NCI-H1694 treated with DMSO at 0.1 percent for 48 hours (cell line): ENCODE results near the gene TMEM187.

Source experiments
- DNase-seq: peaks from one replicate; lab custom pipeline; 2025; lab: John Stamatoyannopoulos, UW

The TMEM187 gene

DNA sequence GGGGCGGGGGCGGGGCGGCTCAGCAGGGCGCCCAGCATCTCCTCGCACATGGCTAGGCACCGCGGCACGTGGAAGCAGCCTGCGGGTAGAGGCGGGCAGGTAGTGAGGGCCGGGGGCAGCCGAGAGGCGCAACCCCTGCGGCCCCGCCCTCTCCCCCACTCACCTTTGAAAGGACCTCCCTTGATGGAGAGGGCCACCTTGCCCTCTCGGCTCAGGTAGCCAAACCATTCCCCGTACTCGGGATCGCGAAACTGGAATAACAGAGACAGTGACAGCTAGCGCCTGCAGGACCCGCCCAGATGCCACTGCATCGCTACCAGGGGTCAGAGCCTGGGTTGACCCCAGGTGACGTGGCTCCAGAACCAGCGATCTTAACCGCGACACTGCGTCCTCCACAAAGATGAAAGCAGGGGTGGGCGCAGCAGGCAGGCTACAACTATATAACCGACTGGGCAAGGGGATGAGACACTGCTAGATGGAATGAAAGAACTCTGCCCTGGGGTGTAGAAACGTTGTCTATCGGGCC lies 37.2 kb upstream of the TMEM187 start:
- DNase-seq = no peak

DNA sequence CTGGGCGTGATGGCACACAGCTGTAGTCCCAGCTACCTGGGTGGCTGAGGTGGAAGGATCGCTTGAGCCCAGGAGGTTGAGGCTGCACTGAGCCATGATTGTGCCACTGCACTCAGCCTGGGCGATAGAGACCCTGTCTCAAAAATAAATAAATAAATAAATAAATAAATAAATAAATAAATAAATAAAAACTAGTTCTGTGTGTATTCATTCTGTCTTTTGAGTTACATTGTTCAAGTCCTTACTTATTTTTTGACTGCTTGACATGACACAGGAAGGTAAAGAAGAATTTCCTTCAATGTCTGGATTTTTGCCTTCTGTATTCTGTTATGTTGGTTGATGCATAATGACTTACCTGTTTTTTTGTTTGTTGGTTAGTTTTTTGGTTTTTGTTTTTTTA lies 35.5 kb upstream of the TMEM187 start:
- no peak for DNase-seq

DNA sequence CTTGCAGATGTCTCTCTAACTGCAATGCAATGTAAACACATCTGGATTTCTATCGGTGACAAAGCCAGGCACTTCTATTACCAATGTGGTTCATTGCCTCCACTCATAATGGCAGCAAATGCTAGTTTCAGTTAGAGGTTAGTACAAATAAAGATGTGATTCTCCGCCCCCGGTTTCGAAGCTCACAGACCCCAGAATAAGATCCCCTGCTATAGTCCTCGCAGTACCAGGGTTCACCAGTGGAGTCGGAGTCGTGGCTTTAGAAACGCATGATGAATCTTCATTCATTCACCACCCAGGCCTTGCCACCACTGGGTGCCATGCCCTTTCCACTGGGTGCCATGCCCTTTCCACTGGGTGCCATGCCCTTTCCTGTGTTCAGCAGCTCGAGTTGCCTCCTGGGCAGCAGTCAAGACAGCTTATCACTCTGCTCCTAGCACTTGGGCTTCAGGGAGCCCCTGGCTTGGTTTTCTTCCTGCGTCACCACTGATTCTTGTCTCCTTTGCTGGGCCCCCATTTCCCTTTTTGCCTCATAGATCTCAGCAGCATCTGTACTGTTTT lies 34.2 kb upstream of the TMEM187 start:
- DNase-seq = no peak

DNA sequence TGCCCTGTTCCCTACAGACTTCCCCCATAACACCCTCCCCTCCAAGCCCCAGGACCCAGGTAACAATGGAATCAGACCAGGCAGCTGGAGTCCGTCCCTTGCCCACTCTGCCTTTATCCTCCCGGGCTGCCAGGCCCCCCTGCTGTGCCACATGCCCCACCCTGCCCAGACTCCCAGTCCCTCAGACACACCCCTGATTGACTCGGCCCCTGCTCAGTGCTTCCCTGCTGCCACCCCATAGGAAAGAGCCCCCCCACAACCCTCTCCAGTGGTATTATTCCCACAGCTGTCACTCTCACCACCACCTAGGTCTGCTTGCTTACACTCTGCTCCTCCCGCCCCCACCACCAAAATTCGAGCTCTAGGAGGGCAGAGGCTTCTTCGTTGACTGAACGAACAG lies 33.0 kb upstream of the TMEM187 start:
- DNase-seq = no peak

DNA sequence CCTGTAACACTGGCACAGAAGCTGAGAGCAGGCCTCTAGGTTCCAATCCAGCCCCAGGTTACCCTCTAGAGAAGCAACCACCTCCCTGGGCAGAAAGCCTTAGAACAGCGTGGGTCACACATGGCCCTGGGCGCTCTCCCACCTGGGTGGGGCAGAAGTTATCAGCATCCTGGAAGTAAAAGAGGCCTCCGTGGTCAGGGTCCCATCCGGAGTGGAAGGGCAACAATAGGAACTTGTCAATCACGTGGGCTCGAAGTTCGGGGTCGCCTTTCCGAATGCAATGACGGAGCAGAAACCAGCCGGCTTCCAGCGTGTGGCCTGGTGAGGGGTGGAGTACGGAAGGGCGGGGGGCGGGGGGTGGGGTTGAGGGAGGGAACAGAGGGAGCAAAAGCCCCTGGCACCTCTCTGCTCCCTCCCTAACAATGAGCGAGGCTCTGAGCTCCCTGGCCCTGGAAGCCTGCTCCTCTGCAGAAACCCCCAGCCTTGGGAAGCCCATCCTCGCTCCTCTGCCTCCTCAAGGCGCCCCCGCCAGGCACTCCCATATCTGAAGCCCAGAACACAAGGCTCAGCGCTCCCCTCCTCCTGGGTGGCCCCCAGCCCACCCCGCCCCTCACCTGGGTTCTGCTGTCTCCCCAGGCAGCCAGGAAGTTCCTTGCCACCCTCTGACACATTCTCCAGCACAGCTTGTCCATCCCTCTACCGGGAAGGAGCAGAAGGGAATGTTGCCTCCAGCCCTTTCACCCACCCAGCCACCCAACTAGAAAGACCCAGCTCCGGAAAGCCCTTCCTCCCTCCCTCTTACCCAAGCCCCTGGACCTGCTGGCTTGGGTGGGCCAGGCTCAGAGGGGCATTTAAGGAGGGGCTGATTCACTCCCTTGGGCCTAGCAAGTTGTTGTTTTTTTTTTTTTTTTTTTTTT lies 31.0 kb upstream of the TMEM187 start:
- DNase-seq = no peak

DNA sequence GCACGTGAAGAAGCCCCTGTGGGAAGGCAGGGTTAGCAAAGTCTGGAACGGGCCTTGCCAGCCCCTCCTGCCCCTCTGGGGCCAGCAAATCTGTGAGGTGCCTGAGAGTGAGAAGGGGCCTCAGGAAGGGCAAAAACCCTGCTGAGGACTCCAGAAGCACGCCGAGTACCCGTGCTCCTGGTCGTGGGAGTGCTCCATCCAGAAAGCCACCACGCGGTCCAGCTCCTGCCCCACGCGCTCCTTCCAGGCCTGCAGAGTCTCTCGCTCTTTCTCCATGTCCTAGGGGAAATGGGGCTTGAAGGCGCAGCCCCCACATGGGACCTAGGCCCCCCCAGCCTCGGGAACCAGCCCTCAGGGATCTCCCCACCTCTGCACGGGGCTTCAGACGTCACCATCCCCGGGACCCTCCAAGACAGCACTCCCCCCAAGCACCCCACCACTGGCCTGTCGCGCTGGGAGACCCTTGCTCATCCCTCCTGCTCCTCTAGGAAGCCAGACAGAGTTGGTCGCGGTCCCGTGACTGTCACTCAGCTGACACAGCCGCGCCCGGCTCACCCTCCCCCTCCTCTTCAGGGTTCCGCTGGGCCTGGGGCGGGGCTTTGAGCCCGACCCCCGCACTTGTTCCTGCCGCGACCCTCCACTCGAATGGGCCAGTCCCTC lies 28.3 kb upstream of the TMEM187 start, which contains the start of gene RENBP:
Gene RENBP (minus strand): TSS at position 504 of the 660 bp plus-strand sequence. CDS start 33 bp downstream, at position 471.
- no peak for DNase-seq

DNA sequence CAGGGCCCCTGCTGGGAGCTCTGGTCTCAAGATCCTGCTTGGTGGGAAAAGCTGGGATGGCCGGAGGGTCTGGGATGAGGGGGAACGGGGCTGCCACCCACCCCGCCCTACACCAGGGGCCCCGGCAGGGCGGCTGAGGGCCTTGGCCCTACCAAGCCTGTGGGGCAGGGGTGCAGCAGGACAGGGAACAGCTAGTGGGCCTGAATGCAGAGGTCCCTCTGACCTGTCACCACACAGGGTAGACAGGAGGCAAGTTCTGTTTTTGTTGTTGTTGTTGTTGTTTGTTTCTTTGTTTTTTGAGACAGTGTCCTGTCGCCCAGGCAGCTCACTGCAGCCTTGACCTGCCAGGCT lies 27.8 kb upstream of the TMEM187 start:
- DNase-seq = no peak

DNA sequence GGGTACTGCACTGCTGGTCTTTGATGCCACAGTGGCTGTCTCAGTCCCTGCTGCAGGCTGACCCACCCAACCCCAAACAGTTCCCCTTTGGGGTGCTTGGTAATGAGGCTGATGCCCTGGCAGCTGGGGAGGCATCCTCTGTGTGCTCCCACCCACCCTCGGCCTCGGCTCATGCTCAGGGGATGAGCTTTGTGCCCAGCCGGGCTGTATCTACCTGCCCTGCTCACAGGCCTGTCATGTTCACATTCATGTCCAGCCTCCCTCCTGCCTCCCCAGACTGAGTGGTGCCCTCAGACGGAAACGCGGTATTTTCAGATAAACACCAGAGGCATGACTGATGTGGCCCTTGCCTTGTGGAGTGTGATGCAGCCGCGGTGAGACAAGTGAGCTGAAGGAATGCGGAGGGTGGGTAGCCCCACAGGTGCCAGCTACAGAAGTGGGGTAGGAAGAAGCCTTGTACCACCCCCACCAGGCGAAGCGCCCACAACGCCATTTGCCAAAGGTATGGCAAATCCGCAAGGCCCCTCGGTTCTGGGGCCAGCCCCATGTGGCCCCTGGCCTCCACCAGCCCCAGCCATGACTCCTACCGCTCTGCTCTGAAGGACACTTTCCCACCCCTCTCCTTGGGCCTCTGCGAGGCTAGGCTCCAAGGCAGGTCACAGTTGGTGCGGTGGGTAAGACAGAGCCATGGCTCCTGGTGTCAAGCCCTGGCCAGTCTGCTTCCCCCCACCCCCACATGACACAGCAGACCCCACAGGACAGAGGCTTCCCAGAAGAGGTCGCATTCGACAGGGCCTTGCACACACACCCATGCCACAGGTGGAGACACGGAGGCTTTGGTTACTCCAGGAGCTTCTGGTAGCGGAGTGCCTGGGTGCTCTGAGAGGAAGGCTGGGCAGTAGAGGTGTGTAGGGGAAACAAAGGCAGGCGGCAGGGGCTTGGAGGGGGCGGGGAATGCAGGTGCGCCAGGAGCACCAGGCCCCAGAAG lies 26.3 kb upstream of the TMEM187 start:
- no peak for DNase-seq

DNA sequence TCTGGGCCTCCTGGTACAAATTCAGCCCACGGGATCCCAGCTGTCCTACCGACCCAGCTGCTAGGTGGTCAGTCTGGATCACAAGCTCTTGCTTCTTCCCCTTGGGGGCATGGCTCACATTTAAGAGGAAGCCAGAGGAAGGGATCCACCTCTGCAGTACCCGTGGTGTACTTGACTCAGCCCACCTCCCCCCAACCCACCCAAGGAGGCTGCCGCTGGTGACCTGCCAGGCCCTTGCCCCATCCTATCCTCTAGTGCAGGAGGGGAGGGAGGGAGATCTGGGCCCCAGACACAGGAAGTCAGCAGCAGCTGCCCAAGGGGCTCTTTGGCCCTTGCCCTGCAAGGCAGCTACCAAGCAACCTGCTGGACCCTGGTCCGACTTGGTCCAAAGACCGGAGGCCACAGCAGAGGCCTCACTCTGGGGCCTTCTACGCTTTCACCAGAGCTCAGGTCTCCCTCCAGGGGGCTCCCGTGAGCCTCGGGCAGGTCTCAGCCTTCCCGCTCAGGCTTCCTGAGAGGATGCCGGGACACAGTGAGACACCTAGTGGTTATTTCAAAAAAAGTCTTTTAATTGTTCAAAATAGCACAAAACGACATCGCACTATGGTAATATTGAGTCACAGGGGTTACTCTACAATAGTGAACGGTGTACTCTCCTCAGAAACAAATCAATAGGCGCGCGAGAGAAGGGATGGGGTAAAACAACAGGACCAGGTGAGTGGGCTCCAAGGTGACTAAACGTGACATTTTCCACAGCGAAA lies 25.4 kb upstream of the TMEM187 start:
- peak; percentile 76 for DNase-seq

DNA sequence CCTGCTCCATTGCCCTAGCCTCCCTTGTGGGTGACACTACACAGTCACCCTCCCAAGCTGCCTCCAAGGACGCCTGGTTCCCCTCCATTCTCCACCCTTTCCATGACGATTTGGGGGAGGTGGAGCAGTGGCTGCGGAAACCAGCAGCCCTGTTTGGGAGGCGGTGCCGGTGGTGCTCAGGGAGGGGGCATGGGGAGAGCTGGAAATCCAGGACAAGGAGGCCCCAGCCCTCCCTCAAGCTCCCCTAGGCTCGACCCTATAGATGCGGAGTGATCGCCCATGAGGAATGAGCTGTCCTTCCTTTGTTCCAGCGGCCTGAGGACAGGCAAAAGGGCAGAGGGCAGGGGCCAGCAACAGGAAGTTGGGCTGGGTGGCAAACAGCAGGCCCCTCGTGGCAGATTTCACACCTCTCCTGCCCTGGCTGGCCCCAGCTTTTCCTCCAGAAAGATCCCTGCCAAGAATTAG lies 24.5 kb upstream of the TMEM187 start:
- no peak for DNase-seq

DNA sequence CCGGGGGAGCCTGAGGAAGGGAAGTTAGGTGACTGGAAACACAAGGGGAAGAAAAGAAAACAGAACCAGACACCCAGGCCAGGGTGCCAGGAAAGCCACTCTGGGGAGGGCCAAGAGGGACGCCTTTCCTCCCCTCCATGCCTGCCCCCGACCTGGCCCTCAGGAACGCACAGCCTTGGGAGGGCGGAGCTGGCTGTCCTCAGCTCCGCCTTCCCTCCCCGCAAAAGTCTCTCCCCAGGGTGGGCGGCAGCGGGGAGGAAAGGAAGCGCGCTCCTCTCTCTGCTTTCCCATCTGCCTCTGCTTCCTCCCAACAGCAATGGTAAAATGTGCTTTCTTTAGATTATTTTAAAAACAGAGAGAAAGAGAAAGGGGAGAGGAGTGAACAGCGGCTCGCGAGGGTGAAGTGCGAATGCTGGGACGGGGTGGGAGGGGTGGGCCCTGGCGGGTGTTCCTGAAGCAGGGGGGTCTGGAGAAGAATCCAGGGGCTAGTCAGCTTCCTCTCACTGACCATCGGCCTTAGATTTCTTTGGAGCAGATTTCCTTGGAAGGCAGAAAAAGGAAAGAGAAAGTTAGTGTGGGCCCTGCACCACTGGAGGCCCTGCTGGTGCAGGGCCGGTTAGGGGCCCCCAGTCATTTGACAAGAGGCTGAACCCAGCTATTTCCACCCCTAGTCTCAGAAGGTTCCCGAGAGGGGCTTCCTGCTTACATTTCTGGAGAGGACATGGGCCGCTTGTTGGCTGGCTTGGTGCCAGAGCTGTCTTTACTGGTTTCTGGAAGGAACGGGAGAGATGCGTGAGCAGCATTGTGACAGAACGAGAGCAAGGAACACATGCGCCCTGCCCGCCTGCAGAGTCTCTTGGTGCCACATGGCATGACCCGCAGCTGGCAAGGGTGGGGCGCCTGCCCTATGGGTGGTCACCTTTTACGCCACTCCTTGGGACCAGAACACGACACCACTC lies 23.4 kb upstream of the TMEM187 start:
- DNase-seq = no peak

DNA sequence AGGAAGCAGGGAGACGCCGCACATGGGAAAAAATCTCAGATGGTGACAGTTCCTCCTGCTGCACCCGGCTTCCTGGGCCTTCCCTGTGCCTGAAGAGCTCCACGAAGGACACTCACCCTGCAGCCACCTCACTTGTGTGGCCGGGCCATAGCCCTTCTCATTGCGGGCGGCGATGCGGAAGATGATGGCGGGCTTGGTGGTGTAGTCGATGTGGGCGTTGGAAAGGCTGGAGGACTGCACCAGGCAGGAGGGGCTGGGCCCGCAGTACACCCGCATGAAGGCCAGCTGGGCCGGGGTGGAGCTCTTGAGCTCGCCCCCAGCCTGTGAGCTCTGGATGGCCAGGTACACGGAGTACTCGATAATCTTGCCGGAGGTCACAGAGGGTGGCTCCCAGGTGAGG lies 22.4 kb upstream of the TMEM187 start:
- no peak for DNase-seq

DNA sequence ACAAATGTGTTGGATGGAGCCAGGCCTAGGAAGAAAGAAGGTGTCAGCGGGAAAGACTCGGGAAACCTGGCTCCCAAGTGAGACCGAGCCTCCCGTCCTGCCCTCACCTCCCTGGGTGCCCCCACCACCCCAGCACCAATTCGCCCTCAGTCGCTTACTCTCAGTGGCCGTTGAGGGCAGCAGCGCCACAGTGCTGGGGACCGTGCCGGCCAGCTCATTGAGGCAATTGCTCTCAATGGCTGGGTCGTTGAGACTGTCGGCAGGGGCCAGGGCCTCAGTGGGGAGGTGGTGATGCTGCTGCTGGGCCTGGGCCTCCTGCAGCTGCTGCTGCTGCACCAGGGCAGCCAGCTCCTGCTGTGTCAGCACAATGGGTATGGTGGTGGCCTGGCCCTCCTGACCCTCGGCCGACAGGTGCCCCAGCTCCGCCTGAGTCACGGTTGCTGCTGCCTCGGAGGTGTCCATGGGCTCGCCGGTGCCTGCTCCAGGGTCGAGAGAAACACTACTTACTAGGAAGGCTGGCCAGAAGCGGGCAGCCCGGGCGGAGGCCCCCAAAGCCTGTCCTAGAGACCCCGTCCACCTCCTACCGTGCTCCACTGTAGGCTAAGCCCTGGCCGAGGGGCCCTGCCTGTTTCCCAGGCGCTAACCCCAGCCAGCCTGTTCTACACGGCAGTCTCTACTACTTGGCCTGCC lies 20.7 kb upstream of the TMEM187 start:
- no peak for DNase-seq

DNA sequence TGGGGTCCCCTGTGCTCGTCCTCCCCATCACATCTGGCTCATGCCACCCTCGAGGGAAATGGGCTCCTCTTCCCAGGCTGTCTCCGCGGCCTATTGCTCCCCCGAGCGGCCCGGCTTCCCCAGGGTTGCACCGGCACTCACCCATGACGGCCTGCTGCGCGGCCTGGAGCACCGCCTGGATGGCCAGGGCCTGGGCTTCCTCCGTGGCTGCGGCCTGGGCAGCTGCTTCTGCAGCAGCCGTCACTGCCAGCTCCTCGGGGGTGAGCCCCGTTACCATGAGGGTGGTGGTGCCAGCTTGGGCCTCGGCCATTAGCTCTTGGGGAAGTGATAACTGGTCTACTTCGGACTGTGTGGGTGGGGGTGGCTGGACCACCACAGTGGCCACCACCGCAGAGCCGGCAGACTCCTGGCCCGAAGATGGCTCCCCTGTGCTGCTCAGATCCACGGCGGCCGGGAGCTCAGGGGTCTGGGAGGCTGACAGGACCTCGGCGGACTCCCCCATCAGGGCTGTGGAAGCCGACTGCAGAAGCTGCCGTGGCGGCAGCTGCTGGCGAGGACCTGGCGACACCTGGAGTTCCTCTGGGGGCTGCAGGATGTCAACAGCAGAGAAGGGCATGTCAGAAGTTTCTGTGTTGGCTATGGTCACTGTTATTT lies 20.1 kb upstream of the TMEM187 start:
- no peak for DNase-seq

DNA sequence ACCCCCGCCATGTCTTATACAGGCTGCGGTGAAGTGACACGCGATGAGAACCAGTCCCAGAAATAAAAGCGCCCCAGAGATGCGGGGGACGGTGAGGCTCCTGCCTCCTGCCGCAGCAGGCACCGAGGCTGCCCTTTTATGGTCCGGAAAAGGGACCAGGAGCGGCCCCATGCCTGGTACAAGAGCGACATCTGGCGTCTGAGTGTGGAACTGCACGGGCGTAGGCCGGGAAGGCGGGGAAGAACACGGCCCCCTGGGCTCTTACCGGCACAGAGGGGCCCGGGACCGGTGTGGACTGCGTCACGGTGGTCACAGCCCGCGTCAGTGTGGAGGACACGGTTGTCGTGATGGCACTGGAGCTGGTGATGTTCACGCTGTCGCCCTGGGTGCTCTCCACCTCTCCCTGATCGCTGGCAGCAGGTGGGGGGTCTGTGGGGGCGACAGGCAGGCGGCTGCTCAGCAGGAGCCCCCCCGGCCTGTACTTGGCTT lies 19.2 kb upstream of the TMEM187 start:
- peak; percentile 53 for DNase-seq

DNA sequence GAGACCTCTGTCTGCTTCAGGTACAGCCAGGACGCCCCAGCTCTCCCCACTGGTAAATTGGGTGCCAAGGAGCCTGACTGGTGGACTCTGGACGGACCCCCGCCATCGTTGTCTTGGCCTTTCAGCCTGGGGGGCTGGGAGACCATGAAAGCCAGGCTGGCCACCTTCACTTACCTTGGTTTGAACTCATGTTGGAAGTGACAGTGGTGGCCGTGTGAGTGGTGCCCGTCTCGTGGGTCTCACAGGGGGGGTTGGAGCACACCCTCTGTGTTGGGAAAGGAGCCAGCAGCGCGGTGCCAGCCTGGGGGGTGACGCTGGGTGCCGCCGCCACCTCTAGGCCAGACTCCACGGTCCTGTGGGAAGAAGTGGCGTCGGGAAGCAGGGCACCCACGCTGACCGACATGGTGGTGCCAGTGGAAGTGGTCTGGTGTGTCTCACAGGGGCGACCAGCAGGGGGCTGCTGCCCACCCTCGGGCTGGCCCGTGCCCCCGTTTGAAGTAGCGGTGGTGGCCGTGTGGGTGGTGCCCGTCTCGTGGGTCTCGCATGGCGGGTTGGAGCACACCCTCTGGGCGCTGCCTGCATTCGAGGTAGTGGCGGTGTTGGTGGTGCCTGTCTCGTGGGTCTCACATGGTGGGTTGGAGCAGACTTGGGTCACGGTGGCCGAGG lies 18.5 kb upstream of the TMEM187 start:
- DNase-seq = no peak

DNA sequence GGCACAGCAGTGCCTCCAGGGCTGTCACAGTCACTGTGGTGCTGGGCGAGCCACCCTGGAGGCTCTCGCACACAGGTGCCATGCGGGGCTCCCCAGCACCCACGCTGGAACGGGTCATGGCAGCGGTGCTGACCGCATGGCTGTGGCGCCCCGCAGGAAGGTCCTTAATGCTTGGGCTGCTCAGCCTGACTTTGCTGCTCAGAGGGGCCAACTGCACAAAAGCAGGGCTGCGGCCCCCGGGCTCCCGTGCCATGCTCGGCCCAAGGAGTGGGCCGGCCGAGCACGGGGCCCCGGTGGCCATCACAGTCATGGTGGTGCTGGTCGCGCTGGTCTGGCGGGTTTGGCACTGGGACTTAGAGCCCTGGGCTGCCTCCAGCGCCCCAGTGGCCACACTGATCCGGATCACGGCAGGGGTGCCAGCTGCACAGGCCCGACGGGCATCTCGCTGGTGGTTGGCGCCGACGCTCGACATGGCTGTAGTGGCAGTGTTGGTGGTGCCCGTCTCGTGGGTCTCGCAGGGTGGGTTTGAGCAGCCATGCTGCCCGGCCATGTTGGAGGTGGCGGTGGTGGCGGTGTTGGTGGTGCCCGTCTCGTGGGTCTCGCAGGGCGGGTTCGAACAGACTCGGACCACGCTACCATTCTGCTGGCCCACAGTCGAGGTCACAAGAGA lies 17.9 kb upstream of the TMEM187 start:
- no peak for DNase-seq
